OCI-LY7 (cell line): ENCODE results near the gene PCBD1. TPM values are rescaled to one million over a fixed set of nuclear protein-coding genes. Genes with fewer than 3 reads are reported as not detected.

Experiments
- BruUV-seq: library from RNA; stranded (reverse); fragments of 400-500 nt; replicated peaks from 2 replicates; lab custom pipeline; 2021; lab: Mats Ljungman, UMichigan
- CTCF ChIA-PET: fragments of 300-600 bp; sonication (Branson Sonifier 250); formaldehyde crosslinking; loops from one replicate; lab custom pipeline; 2022; ENCODE audit warnings: antibody characterized with exemption; ENCODE audit not compliant: unreplicated experiment; lab: Charles Lee
- POLR2A ChIA-PET: fragments of 300-600 bp; sonication (Branson Sonifier 250); formaldehyde crosslinking; loops from one replicate; lab custom pipeline; 2022; ENCODE audit warnings: antibody characterized with exemption; lab: Charles Lee
- DNase-seq: peaks from one replicate; pipeline ENCODE4 v3.0.0-alpha.2; 2015; ENCODE audit warnings: low spot score
- H2AFZ ChIP-seq: fragments of 200-600 bp; sonication (generic), shearing (Covaris generic); 2 replicates; pipeline ENCODE4 v1.6.1; 2014; ENCODE audit warnings: mild to moderate bottlenecking, antibody characterized with exemption, low read length, moderate library complexity
- H3K27ac ChIP-seq: fragments of 200-600 bp; sonication (generic); 2 replicates; pipeline ENCODE4 v1.5.1; 2014; ENCODE audit warnings: mixed run types, low read depth, mild to moderate bottlenecking, moderate library complexity, low read length, inconsistent platforms; ENCODE audit not compliant: poor library complexity, severe bottlenecking
- H3K36me3 ChIP-seq: fragments of 200-600 bp; sonication (generic); 2 replicates; pipeline ENCODE4 v1.6.1; 2014; ENCODE audit warnings: mild to moderate bottlenecking, antibody characterized with exemption, low read length, moderate library complexity, mixed read lengths; ENCODE audit not compliant: insufficient read depth
- H3K4me1 ChIP-seq: fragments of 200-600 bp; sonication (generic); 2 replicates; pipeline ENCODE4 v1.5.1; 2014; ENCODE audit warnings: mild to moderate bottlenecking, low read length; ENCODE audit not compliant: insufficient read depth, poor library complexity, severe bottlenecking
- H3K4me2 ChIP-seq: fragments of 200-600 bp; sonication (generic); 2 replicates; pipeline ENCODE4 v1.6.1; 2014; ENCODE audit warnings: mild to moderate bottlenecking, low read length
- H3K4me3 ChIP-seq: fragments of 200-600 bp; sonication (generic); 2 replicates; pipeline ENCODE4 v1.5.1; 2014; ENCODE audit warnings: mild to moderate bottlenecking, low read depth, low read length; ENCODE audit not compliant: poor library complexity, severe bottlenecking
- H3K79me2 ChIP-seq: fragments of 200-600 bp; sonication (generic); 2 replicates; pipeline ENCODE4 v1.6.1; 2016; ENCODE audit warnings: low read depth, mild to moderate bottlenecking, low read length, moderate library complexity, mixed read lengths; ENCODE audit not compliant: insufficient read depth
- H3K9me2 ChIP-seq: fragments of 200-600 bp; sonication (generic); 2 replicates; pipeline ENCODE4 v1.6.1; 2016; ENCODE audit warnings: mild to moderate bottlenecking, low read length, mixed read lengths; ENCODE audit not compliant: insufficient read depth
- H3K9me3 ChIP-seq: fragments of 200-600 bp; sonication (generic); 2 replicates; pipeline ENCODE4 v1.6.1; 2014; ENCODE audit warnings: mild to moderate bottlenecking, mixed run types, low read length, mixed read lengths
- H4K20me1 ChIP-seq: fragments of 200-600 bp; sonication (generic); 2 replicates; pipeline ENCODE4 v1.6.1; 2014; ENCODE audit warnings: mild to moderate bottlenecking, antibody characterized with exemption, low read length, moderate library complexity, mixed read lengths; ENCODE audit not compliant: insufficient read depth
- CTCF ChIP-seq: fragments of 200-600 bp; sonication (generic); conservative IDR thresholded peaks from 2 replicates; pipeline ENCODE4 v1.5.1; 2014; ENCODE audit warnings: mild to moderate bottlenecking, antibody characterized with exemption, low read length, moderate library complexity, mixed read lengths
- EZH2phosphoT487 ChIP-seq: fragments of 200-600 bp; sonication (generic); IDR thresholded peaks from 2 replicates; pipeline ENCODE4 v1.6.1; 2018; ENCODE audit warnings: low read depth, borderline replicate concordance, mild to moderate bottlenecking, mixed run types, antibody characterized with exemption, low read length, moderate library complexity, mixed read lengths
- intact Hi-C: fragments of 100-400 bp; cut with micrococcal nuclease; formaldehyde crosslinking; loops from one replicate; pipeline ENCODE4 v1.10.0; 2022; ENCODE audit not compliant: unreplicated experiment
- total RNA-seq, 2 experiments: library from RNA; depleted of rRNA in 1 of 2; stranded (reverse); fragments of >200 nt in 1 of 2; shearing (Covaris generic) in 1 of 2; gene quantifications; 2 replicates each; pipeline ENCODE4 v1.2.3, GENCODE V29; 2014 to 2022

The PCBD1 gene
- total RNA-seq, 2 experiments from 2014 or later = 4.9 to 25.4 TPM

- TF ChIP-seq EZH2phosphoT487 = no peak
- TF ChIP-seq CTCF = no peak
- Histone ChIP-seq H3K4me2 (no peak overlapping the region), H3K36me3 (no peaks in the 10 kb centered on the region), H3K79me2 (no peaks in the 10 kb centered on the region), H4K20me1 (no peaks in the 10 kb centered on the region), H3K27ac (no peak overlapping the region), H3K4me3 (no peak overlapping the region), H3K4me1 (no peaks in the 10 kb centered on the region), H2AFZ (no peak overlapping the region), H3K9me3 (no peaks in the 10 kb centered on the region), H3K9me2 (no peaks in the 10 kb centered on the region)
- no peak for DNase-seq
- intact Hi-C loops = no loop called here
- POLR2A ChIA-PET = no interaction called here
- CTCF ChIA-PET = no interaction called here
- BruUV-seq = no TSS peak
Measured at GRCh38 chr10:70911386-70911785, 23.0 kb upstream of the PCBD1 start.

- no peak overlapping the region for H3K27ac ChIP-seq
- H3K4me2 ChIP-seq = no peak overlapping the region
- H3K36me3 ChIP-seq = no peaks in the 10 kb centered on the region
- intact Hi-C loops = no loop called here
- no peak for DNase-seq
- ChIA-PET POLR2A (no interaction called here), CTCF (no interaction called here)
- no peaks in the 10 kb centered on the region for H3K4me1 ChIP-seq
- TF ChIP-seq EZH2phosphoT487 (no peak), CTCF (no peak)
- BruUV-seq = no TSS peak
- H3K9me3 ChIP-seq = no peaks in the 10 kb centered on the region
- H2AFZ ChIP-seq = no peak overlapping the region
- no peaks in the 10 kb centered on the region for H3K9me2 ChIP-seq
- no peaks in the 10 kb centered on the region for H3K79me2 ChIP-seq
- H4K20me1 ChIP-seq = no peaks in the 10 kb centered on the region
- no peak overlapping the region for H3K4me3 ChIP-seq
Measured at GRCh38 chr10:70910486-70911341, 22.3 kb upstream of the PCBD1 start.

- Histone ChIP-seq H4K20me1 (no peaks in the 10 kb centered on the region), H3K36me3 (no peaks in the 10 kb centered on the region), H3K9me2 (no peaks in the 10 kb centered on the region), H3K4me2 (no peak overlapping the region), H3K27ac (no peak overlapping the region), H3K9me3 (no peaks in the 10 kb centered on the region), H3K79me2 (no peaks in the 10 kb centered on the region), H3K4me1 (no peaks in the 10 kb centered on the region), H3K4me3 (no peak overlapping the region), H2AFZ (no peak overlapping the region)
- POLR2A ChIA-PET = no interaction called here
- no peak for TF ChIP-seq CTCF
- TF ChIP-seq EZH2phosphoT487 = no peak
- no peak for DNase-seq
- intact Hi-C loops = no loop called here
- BruUV-seq = no TSS peak
- CTCF ChIA-PET = no interaction called here
Measured at GRCh38 chr10:70909326-70909935, 21.1 kb upstream of the PCBD1 start.
